Uterus (tissue), 2 donors: ENCODE results near the gene LRP4.

ENCODE experiments used
- CTCF ChIP-seq, 4 experiments: fragments of 200-600 bp in 2 of 4; fragments of 450-650 bp in 2 of 4; sonication (generic) in 2 of 4; IDR thresholded peaks; one replicate each; pipeline ENCODE4 v1.5.1; 2016 to 2019; ENCODE audit warnings: antibody characterized with exemption in 4 of 4, mild to moderate bottlenecking in 2 of 4, moderate library complexity in 1 of 4
- POLR2A ChIP-seq, 2 donors: fragments of 450-650 bp; IDR thresholded peaks; one replicate each; pipeline ENCODE4 v1.6.1; 2016; ENCODE audit warnings: antibody characterized with exemption in 2 of 2, mild to moderate bottlenecking in 1 of 2, moderate library complexity in 1 of 2

- TF ChIP-seq CTCF (IDR thresholded peaks at IDR 0.05) (no peak), POLR2A (IDR thresholded peaks at IDR 0.05) (no peak)
Observed at GRCh38 chr11:46837860-46838259, 80.5 kb downstream of the LRP4 start.
